Suppressor macrophage (primary cell): ENCODE data around the gene ABCG4.
"Not testable (repeated sequence)": the region's sequence is repeated elsewhere in the genome, so short reads cannot be mapped to it uniquely, and the experiment has no call there.

ENCODE experiments used
- DNase-seq, 4 experiments: peaks; one replicate each; pipeline ENCODE4 v3.0.0-alpha.2; 2020 to 2022

The ABCG4 gene

GRCh38 chr11:119116235-119116594 lies 32.6 kb upstream of the ABCG4 start:
- no peak for DNase-seq

GRCh38 chr11:119116601-119117000 lies 32.3 kb upstream of the ABCG4 start:
- DNase-seq, result no peak

GRCh38 chr11:119117004-119117706 lies 31.7 kb upstream of the ABCG4 start:
- peak in 2 of 4 experiments; percentile 34 to 37 for DNase-seq

DNA sequence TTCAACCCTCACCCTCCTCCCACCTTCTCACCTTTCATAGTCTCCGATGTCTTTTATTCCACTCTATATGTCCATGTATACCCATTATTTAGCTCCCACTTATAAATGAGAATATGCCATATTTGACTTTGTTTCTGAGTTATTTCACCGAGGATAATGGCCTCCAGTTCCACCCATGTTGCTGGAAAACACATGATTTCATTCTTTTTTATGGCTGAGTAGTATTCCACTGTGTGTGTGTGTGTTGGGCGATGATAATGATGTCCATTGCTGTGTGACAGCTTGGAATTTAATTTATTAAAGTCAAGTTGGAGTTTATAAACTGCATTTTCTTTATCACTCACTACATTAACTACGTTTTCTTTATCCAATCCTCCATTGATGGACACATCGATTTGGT lies 30.6 kb upstream of the ABCG4 start:
- no peak for DNase-seq

- DNase-seq, result no peak
These were observed 29.9 kb upstream of the ABCG4 start for GRCh38 chr11:119118946-119119345.

DNA sequence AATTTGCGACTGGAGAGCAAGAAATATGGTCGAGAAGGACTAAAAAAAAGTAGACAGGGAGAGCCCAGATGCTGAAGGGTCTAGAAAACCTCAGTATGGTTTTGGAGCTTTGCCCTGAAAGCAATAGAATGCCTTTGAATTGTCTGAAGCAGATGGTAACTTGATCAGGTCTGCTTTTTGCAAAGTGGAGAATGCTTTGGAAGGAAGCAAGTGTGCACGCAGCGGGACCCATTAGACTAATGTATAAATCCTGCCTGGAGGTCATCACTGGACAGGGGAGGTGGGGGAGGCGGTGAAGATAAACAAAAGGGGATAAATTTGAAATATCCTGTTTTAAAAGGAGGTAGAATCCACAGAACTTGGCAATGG lies 28.2 kb upstream of the ABCG4 start:
- DNase-seq, result peak in 1 of 4 experiments; percentile 7

GRCh38 chr11:119121008-119121810 lies 27.6 kb upstream of the ABCG4 start, which contains the start of gene HINFP:
Gene HINFP, plus strand, starts transcription at chr11:119121580. Its CDS starts 5,365 bp downstream, at chr11:119126945.
- peak; percentile 99 for DNase-seq

GRCh38 chr11:119121811-119122124 lies 27.1 kb upstream of the ABCG4 start:
- DNase-seq, result peak in 1 of 4 experiments; percentile 33

DNA sequence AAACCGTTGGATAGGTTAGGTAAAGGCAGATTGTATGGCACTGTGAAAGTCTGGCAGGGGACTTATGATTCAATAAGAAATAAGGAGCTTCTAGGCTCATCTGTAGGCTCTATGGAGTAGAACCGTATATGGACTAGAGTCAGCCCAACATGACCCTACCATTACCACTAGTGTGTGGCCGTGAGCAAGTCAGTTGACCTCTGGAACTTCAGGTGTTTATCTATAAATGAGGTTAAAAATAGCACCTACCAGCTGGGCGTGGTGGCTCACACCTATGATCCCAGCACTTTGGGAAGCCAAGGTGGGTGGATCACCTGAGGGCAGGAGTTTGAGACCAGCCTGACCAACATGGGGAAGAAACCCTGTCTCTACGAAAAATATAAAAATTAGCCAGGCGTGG lies 23.0 kb upstream of the ABCG4 start:
- no peak for DNase-seq

DNA sequence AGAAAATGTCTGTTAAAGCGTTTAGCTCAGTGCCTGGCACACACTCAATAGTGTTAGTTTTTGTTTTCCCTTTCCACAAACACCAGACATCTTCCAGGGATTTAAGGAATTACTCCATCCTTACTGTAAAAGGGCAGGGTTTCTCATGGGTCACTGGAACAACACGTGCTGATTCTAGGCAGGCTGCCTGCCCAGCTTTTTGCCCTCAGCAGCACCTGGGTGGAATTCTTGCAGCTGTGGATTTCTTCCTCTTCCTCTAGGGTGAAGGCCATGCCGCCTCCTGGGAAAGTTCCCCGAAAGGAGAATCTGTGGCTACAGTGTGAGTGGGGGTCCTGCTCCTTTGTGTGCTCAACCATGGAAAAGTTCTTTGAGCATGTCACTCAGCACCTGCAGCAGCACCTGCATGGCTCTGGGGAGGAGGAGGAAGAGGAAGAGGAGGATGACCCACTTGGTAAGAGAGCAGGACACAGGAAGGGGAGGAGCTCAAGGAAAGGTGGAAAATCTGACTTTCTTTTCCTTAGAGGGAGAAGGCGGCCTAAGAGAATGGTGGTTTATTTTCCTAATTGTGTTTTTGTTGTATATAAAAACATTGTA lies 22.1 kb upstream of the ABCG4 start:
- no peak for DNase-seq

DNA sequence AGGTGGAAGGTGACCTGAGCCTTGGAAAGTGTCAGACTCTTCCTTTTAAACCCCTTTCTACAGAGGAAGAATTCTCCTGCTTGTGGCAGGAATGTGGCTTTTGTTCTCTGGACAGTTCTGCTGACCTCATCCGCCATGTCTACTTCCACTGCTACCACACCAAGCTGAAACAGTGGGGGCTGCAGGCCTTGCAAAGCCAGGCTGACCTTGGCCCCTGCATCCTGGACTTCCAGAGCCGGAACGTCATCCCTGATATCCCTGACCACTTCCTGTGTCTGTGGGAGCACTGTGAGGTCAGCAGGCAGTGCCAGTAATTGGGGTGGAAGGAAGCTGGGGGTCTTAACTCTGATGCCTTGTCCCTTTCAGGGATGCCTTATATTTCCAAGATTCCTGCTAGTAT lies 18.2 kb upstream of the ABCG4 start:
- no peak for DNase-seq

- peak; percentile 59 to 78 (median 71) for DNase-seq
These were observed 14.4 kb upstream of the ABCG4 start for GRCh38 chr11:119134389-119134978.

GRCh38 chr11:119139276-119139675 lies 9.6 kb upstream of the ABCG4 start:
- DNase-seq, result not testable (repeated sequence)

GRCh38 chr11:119144825-119145486 lies 3.9 kb upstream of the ABCG4 start:
- peak; percentile 65 to 81 (median 76) for DNase-seq

DNA sequence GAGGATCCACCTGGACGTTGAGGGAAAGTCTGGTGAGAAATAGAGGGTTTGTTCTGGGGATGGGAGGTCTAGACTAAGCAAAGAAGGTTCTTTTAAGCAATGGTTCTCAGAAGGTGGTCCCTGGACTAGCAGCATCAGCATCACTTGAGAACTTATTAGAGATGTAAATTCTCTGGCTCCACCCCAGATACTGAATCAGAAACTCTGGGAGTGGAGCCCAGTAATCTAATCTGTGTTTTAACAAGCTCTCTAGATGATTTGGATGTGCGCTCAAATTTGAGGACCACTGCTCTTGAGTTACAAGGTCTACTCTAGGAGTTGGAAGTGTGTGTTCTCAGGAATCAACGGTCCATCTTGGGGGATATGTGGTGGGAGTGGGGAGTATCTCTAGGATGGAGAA lies 3.3 kb upstream of the ABCG4 start:
- no peak for DNase-seq

- no peak for DNase-seq
These were observed 1.1 kb upstream of the ABCG4 start for GRCh38 chr11:119147604-119148333.

- no peak for DNase-seq
These were observed 183 bp upstream of the ABCG4 start for GRCh38 chr11:119148720-119149017.

- DNase-seq, result no peak
These were observed 979 bp downstream of the ABCG4 start for GRCh38 chr11:119149786-119150275.

DNA sequence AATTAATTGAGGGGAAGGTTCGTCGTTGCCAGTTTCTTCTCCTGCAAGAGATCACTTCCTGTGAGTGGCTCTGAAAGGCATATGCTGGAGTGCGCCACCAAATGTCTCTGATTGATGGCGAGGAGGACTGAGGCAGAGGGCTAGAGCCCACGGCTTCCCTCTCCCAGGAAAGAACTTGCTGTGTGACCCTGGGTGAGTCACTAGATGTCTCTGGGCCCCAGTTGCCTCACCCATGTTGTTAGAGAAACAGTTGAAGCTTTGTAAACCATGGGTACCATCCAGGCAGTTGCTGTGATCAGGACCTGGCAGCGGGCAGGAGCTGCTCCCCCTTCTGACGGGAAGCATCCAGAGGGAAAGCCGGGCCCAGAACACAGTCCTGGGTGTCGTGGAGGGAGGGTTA lies 3.2 kb downstream of the ABCG4 start:
- no peak for DNase-seq

DNA sequence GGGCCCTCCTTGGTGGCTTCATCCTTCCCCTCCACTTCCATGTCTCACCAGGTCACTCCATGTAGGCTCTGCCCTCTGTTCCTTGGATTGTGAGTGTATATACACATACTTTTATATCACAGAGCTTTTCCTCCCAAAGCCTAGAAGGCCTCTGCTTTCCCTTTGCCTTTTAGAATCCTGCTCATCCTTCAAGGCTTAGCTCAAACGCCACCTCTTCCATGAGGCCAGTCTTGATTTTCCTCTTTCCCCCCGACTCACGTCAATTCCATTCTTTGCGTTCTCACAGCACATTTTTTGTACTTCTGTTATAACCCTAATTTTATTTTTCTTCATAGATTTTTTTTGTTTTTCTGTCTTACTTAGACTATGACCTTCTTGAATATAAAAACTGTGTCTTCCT lies 3.8 kb downstream of the ABCG4 start:
- DNase-seq, result no peak

GRCh38 chr11:119153049-119153818 lies 4.4 kb downstream of the ABCG4 start:
- DNase-seq, result no peak
